OCI-LY3 (cell line): Measurements from ENCODE around the gene ZNF675.
"Not testable (repeated sequence)": the region's sequence is repeated elsewhere in the genome, so short reads cannot be mapped to it uniquely, and the experiment has no call there.

Experiments
- H2AFZ ChIP-seq: fragments of 200-600, 300-600 bp; shearing (Covaris generic); 2 replicates; pipeline ENCODE4 v1.6.0; 2014; ENCODE audit warnings: antibody characterized with exemption, low read depth, low read length
- H3K27ac ChIP-seq: fragments of 200-600, 300-600 bp; sonication (generic); 2 replicates; pipeline ENCODE4 v1.5.1; 2014; ENCODE audit warnings: mild to moderate bottlenecking, low read length, moderate library complexity, mixed read lengths
- H3K27me3 ChIP-seq: fragments of 200-600, 300-600 bp; sonication (generic); 2 replicates; pipeline ENCODE4 v1.6.1; 2014; ENCODE audit warnings: low read depth, low read length, mixed read lengths
- H3K36me3 ChIP-seq: fragments of 200-600, 300-600 bp; sonication (generic); replicated peaks from 2 replicates; pipeline ENCODE3; 2014; ENCODE audit warnings: low read depth, low read length, mixed read lengths
- H3K4me1 ChIP-seq: fragments of 300-600, 200-600 bp; sonication (generic); 2 replicates; pipeline ENCODE4 v1.6.1; 2014; ENCODE audit warnings: low read length, mixed read lengths
- H3K4me2 ChIP-seq: fragments of 200-600, 300-600 bp; sonication (generic); 2 replicates; pipeline ENCODE4 v1.6.1; 2014; ENCODE audit warnings: low read length, mixed read lengths
- H3K4me3 ChIP-seq: fragments of 300-600, 200-600 bp; sonication (generic); 2 replicates; pipeline ENCODE4 v1.5.1; 2014; ENCODE audit warnings: antibody characterized with exemption, mild to moderate bottlenecking, low read length, moderate library complexity
- H3K79me2 ChIP-seq: fragments of 300-600, 200-600 bp; shearing (Covaris generic); 2 replicates; pipeline ENCODE4 v1.6.1; 2014; ENCODE audit warnings: mild to moderate bottlenecking, low read length, mixed read lengths
- H3K9ac ChIP-seq: fragments of 300-600, 200-600 bp; shearing (Covaris generic); 2 replicates; pipeline ENCODE4 v1.6.0; 2014; ENCODE audit warnings: mild to moderate bottlenecking, low read length, moderate library complexity
- H3K9me3 ChIP-seq: fragments of 200-600, 300-600 bp; shearing (Covaris generic); 2 replicates; pipeline ENCODE4 v1.6.1; 2014; ENCODE audit warnings: low read length, mixed read lengths; ENCODE audit not compliant: insufficient read depth
- H4K20me1 ChIP-seq: fragments of 200-600, 300-600 bp; sonication (generic); 2 replicates; pipeline ENCODE4 v1.6.1; 2016; ENCODE audit warnings: low read length, mixed read lengths; ENCODE audit not compliant: insufficient read depth
- CTCF ChIP-seq: fragments of 200-600, 300-600 bp; sonication (generic); IDR thresholded peaks from 2 replicates; pipeline ENCODE4 v1.5.1; 2014; ENCODE audit warnings: antibody characterized with exemption, low read length, low read depth
- EZH2phosphoT487 ChIP-seq: fragments of 200-600 bp; shearing (Covaris generic); IDR thresholded peaks from 2 replicates; pipeline ENCODE4 v1.6.1; 2018; ENCODE audit warnings: antibody characterized with exemption, mixed run types, low read depth

Gene ZNF675

GRCh38 chr19:23673132-23673531 is 13.9 kb downstream of the ZNF675 start:
- Histone ChIP-seq H3K4me3 (no peak overlapping the region), H3K27ac (no peak overlapping the region), H3K4me1 (no peaks in the 10 kb centered on the region), H3K4me2 (no peak overlapping the region), H4K20me1 (peaks cover 26% of the 10 kb centered on the region), H3K36me3 (peaks cover 88% of the 10 kb centered on the region), H3K27me3 (no peaks in the 10 kb centered on the region), H2AFZ (no peak overlapping the region), H3K79me2 (peaks cover 99% of the 10 kb centered on the region), H3K9ac (no peak overlapping the region), H3K9me3 (peaks cover 62% of the 10 kb centered on the region)
- TF ChIP-seq CTCF (no peak), EZH2phosphoT487 (no peak)

DNA sequence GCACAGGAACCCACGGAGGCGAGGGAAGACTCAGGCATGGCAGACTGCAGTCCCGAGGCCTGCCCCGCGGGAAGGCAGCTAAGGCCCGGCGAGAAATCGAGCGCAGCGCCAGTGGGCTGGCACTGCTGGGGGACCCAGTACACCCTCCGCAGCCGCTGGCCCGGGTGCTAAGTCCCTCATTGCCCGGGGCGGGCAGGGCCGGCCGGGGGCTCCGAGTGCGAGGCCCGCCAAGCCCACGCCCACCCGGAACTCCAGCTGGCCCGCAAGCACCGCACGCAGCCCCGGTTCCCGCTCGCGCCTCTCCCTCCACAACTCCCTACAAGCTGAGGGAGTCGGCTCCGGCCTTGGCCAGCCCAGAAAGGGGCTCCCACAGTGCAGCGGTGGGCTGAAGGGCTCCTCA is 18.4 kb downstream of the ZNF675 start:
- H3K4me3 ChIP-seq, H2AFZ ChIP-seq, H3K27me3 ChIP-seq, H3K9ac ChIP-seq, H3K27ac ChIP-seq, H3K4me2 ChIP-seq, H3K4me1 ChIP-seq: not testable (repeated sequence)
- H3K79me2 ChIP-seq: peaks cover 88% of the 10 kb centered on the region
- peaks cover 22% of the 10 kb centered on the region for H4K20me1 ChIP-seq
- H3K36me3 ChIP-seq: peaks cover 82% of the 10 kb centered on the region
- peaks cover 60% of the 10 kb centered on the region for H3K9me3 ChIP-seq

DNA sequence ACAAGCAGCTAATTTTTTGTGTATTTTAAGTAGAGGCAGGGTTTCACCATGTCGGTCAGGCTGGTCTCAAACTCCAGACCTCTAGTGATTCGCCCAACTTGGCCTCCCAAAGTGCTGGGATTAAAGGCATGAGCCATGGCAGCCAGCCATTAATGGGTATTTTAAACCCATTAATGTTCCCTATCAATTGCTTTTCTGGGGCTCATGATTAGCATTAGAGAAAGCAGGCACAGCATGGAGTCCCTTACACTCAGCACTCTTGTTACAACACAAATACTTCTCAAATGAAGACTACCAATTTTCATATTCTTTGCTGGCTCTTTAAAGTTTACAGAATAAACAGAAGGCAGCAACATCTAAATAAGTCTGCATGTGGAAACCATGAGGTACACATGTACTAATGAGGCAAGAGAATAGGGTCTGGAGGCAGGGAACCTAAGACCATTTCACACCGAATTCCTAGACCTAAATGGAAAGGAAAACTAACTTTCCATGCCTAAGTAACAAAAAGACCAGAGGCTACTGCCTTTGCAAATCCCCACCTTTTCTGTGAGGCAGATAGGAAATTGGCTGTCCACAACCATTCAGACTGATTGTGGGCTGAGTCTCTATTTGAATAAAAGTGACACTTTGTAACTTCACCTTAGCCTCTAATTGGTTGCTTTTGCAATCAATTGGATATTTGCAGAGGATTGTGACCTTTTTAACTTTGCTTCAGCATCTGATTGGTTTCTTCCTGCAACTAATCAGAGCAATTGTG is 21.2 kb downstream of the ZNF675 start:
- Histone ChIP-seq H3K36me3 (peaks cover 82% of the 10 kb centered on the region), H3K4me3 (no peak overlapping the region), H3K4me2 (no peak overlapping the region), H4K20me1 (peaks cover 2% of the 10 kb centered on the region), H3K9ac (no peak overlapping the region), H3K27ac (no peak overlapping the region), H3K9me3 (peaks cover 37% of the 10 kb centered on the region), H2AFZ (no peak overlapping the region), H3K4me1 (no peaks in the 10 kb centered on the region; the same call in 1 of the 2 replicates), H3K27me3 (no peaks in the 10 kb centered on the region), H3K79me2 (peaks cover 63% of the 10 kb centered on the region)
- TF ChIP-seq CTCF: no peak

DNA sequence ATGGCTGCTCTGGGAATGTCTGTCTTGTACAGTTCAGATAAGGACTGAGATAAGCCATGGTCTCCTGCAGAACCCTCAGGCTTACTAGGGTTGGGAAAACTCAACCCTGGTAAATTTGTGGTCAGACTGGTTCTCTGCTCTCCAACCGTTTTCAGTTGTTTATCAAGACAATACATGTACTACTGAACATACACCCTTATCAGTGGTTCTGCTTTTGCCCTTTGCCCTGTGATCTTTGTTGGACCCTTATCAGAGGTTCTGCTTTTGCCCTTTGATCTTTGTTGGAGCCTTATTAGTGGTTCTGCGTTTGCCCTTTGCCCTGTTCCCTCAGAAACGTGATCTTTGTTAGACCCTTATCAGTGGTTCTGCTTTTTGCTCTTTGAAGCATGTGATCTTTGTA is 37.2 kb downstream of the ZNF675 start:
- H3K4me2 ChIP-seq, H4K20me1 ChIP-seq, H2AFZ ChIP-seq, H3K27ac ChIP-seq, H3K79me2 ChIP-seq, H3K9ac ChIP-seq, H3K4me3 ChIP-seq, H3K27me3 ChIP-seq, H3K4me1 ChIP-seq: not testable (repeated sequence)
- Histone ChIP-seq H3K9me3 (peaks cover 24% of the 10 kb centered on the region), H3K36me3 (peaks cover 57% of the 10 kb centered on the region)
